Transverse colon (tissue), 4 donors: ENCODE measurements around the gene SRRM5. TPM values are rescaled to one million over a fixed set of nuclear protein-coding genes. Genes with fewer than 3 reads are reported as not detected.

Experiments
- DNase-seq: peaks from one replicate; pipeline ENCODE4 v3.0.0-alpha.2; 2019
- H3K27ac ChIP-seq, 4 donors: fragments of 200-600 bp; sonication (generic); 2 replicates each; pipeline ENCODE4 v1.5.1; 2016 to 2018; ENCODE audit warnings: inconsistent platforms in 4 of 4
- H3K27me3 ChIP-seq: fragments of 200-600 bp; sonication (generic); 2 replicates; pipeline ENCODE4 v1.5.1; 2017; ENCODE audit warnings: inconsistent platforms
- H3K36me3 ChIP-seq, 4 donors: fragments of 200-600 bp; sonication (generic); 2 replicates each; pipeline ENCODE4 v1.5.1; 2017 to 2019; ENCODE audit warnings: inconsistent platforms in 4 of 4
- H3K4me1 ChIP-seq, 4 donors: fragments of 200-600 bp; sonication (generic); 2 replicates each; pipeline ENCODE4 v1.5.1; 2017 to 2020; ENCODE audit warnings: inconsistent platforms in 4 of 4
- H3K4me3 ChIP-seq, 4 donors: fragments of 200-600 bp; sonication (generic); 1 replicate in 1 of 4; 2 replicates in 3 of 4; pipeline versions ENCODE4 v1.5.1 to v1.6.1; 2017 to 2019; ENCODE audit warnings: inconsistent platforms in 4 of 4
- H3K9me3 ChIP-seq, 2 donors: fragments of 200-600 bp; sonication (generic); 2 replicates each; pipeline ENCODE4 v1.5.1; 2017 to 2019; ENCODE audit warnings: inconsistent platforms in 2 of 2
- CTCF ChIP-seq, 5 experiments: fragments of 200-600 bp in 3 of 5; fragments of 450-650 bp in 2 of 5; sonication (generic) in 3 of 5; IDR thresholded peaks; 1 replicate in 2 of 5; 2 replicates in 3 of 5; pipeline ENCODE4 v1.5.1; 2016 to 2017; ENCODE audit warnings: antibody characterized with exemption in 5 of 5, inconsistent platforms in 3 of 5, mild to moderate bottlenecking in 2 of 5, moderate library complexity in 1 of 5
- EP300 ChIP-seq: sonication (generic); formaldehyde crosslinking; IDR thresholded peaks from one replicate; pipeline ENCODE4 v1.6.1; 2017; ENCODE audit warnings: antibody characterized with exemption, low read depth
- POLR2A ChIP-seq: fragments of 450-650 bp; IDR thresholded peaks from one replicate; pipeline ENCODE4 v1.6.1; 2016; ENCODE audit warnings: antibody characterized with exemption, mild to moderate bottlenecking, moderate library complexity
- POLR2AphosphoS5 ChIP-seq, 3 donors: sonication (generic); formaldehyde crosslinking; IDR thresholded peaks; one replicate each; pipeline ENCODE4 v1.6.1; 2016; ENCODE audit warnings: antibody characterized with exemption in 3 of 3
- WGBS, 2 donors: methylation state at CpG; one replicate each; pipeline ENCODE4 v1.1.5; 2018; ENCODE audit warnings: low coverage in 1 of 2; 5-methylcytosine and 5-hydroxymethylcytosine counted together
- in situ Hi-C, 4 donors: fragments of 200-750 bp; cut with MboI; loops; one replicate each; pipeline versions ENCODE4 v1.15.0 to v1.15.1; 2017; ENCODE audit warnings: low sequenced_read_pairs in 3 of 4, low pct_ligation_motif_present in 1 of 4, low pct_unique_long_range_greater_than_20kb in 1 of 4
- intact Hi-C: fragments of 100-400 bp; cut with DNase I; formaldehyde crosslinking; loops from one replicate; pipeline ENCODE4 v1.15.1; 2023; ENCODE audit warnings: low total_unique reads
- total RNA-seq, 4 donors: library from RNA; depleted of rRNA; stranded (reverse); fragments of >200 nt; gene quantifications; one replicate each; pipeline ENCODE4 v1.1.0, GENCODE V29; 2016

The SRRM5 gene
- total RNA-seq, 4 donors from 2014 or later, result 0.14 to 2.2 (median 0.64) TPM; not detected in 1

DNA sequence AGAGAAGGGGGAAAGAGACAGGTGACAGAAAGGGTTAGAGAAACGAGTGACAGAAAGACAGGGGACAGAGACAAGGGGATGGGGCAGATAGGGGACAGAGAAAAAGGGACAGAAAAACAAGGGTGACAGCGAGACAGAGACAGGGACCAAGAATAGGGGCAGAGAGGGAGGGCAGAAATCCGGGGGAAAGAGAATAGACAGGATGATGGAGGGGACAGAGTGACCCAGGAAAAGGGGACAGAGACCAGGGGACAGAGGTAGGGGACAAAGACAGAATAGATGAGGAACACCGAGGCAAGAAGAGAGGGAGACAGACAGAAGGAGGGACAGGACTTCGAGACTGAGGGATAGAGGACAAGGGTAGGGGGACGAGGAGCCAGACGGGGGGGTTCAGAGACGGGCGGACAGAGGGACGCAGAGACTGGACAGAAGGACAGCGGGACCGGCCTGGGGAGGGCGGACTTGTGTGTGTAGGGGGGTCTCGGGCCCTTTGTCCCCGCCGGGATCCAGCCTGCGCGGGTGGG, 27.2 kb downstream of the SRRM5 start:
- in situ Hi-C loops, result no loop called here
- H3K27ac ChIP-seq, result peak overlapping the region in 2 of 4 donors; percentile 30 to 37
- peaks cover 42% of the 10 kb centered on the region for H3K27me3 ChIP-seq

DNA sequence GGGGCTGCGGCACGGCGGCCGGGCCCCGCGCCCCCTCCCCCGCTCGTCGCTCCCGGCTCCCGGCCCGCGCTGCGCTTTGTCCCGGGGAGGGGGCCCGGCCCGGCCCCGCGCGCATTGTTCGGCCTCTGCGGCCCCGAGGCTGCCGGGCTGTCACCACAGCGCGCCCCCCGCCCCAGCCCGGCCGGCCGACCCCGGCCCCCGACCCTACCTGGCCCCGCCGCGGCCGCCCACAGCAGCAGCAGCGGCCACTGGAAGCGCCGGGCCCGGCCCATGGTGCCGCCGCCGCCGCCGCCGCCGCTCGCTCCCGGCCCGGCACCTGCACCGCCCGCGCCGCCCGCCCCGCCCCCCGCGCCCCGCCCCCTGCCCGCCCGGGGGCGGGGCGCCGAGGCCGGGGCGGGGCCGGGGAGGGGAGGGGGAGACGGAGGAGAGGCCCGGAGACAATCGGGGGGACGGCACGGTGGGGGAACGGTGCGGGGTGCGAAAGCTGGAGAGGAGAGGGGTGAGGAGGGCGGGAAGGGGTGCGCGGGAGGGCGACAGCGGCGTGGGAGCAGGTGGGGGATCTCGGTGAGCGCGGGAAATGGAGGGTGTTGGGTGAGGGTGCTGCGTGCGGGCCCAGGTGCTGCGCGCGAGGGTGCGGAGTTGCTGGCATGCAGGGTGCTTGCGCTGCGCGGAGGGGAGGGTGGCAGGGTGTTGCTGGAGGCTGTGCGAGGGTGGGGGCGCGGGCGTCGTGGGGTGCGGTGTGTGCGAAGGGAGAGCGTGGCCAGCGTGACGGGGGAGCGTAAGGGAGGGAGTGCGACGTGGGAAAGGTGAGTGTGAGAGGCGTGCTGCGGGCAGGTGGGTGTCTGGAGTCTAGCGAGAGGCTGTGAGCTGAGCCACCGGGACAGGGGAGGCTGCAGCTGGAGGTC, 27.9 kb downstream of the SRRM5 start, which contains the start of gene CADM4:
Gene CADM4, minus strand, starts transcription at position 332 of the 905 bp plus-strand sequence. Its CDS starts 60 bp downstream, at position 272.
- 2% methylated on average over 42 of the region's 110 CpGs; no CpG with 5 or more reads in 1 of the 2 donors for WGBS, 2 donors
- peaks cover 42% of the 10 kb centered on the region for H3K27me3 ChIP-seq
- peak; percentile 44 for DNase-seq
- peak within 1 kb of the TSS in 2 of 4 donors; percentile 48 to 57 for H3K27ac ChIP-seq
- no peak for TF ChIP-seq POLR2AphosphoS5 (IDR thresholded peaks at IDR 0.05)
- no peak for TF ChIP-seq EP300
- TF ChIP-seq CTCF (IDR thresholded peaks at IDR 0.05), result no peak
- TF ChIP-seq POLR2A, result no peak
- H3K4me1 ChIP-seq, result peaks cover 6 to 14% (median 10%) of the 10 kb centered on the region in 4 donors
- no peaks in the 10 kb centered on the region for H3K36me3 ChIP-seq
- H3K4me3 ChIP-seq, result peak within 1 kb of the TSS; percentile 40 to 54 (median 50)
- intact Hi-C loops (no loop called here), in situ Hi-C loops (loop anchor here in 1 of 4 donors (10.0 kb wide), 1 partner anchor 85 kb away; no protein-coding TSS in a partner anchor)
- no peaks in the 10 kb centered on the region for H3K9me3 ChIP-seq

More for the DNA sequence above, 27.2 kb downstream of the SRRM5 start:
- Histone ChIP-seq H3K4me3 (peak overlapping the region; percentile 18 to 54 (median 50)), H3K36me3 (no peaks in the 10 kb centered on the region), H3K4me1 (peaks cover 6 to 14% (median 10%) of the 10 kb centered on the region in 4 donors), H3K9me3 (no peaks in the 10 kb centered on the region)
- 12 to 18% methylated on average over 8 to 13 of the region's 18 CpGs for WGBS, 2 donors
- intact Hi-C loops, result no loop called here
- TF ChIP-seq POLR2AphosphoS5 (IDR thresholded peaks at IDR 0.05), result no peak
- no peak for TF ChIP-seq CTCF (IDR thresholded peaks at IDR 0.05)
- TF ChIP-seq POLR2A, result no peak
- TF ChIP-seq EP300, result no peak
- no peak for DNase-seq

GRCh38 chr19:43640424-43640757, 28.5 kb downstream of the SRRM5 start:
- 9% methylated on average over 9 of the region's 9 CpGs; no CpG with 5 or more reads in 1 of the 2 donors for WGBS, 2 donors
- H3K4me1 ChIP-seq, result peaks cover 6 to 14% (median 10%) of the 10 kb centered on the region in 4 donors
- H3K27me3 ChIP-seq, result peaks cover 42% of the 10 kb centered on the region
- intact Hi-C loops (no loop called here), in situ Hi-C loops (loop anchor here in 1 of 4 donors (10.0 kb wide), 1 partner anchor 86 kb away; no protein-coding TSS in a partner anchor)
- H3K4me3 ChIP-seq, result peak overlapping the region; percentile 40 to 54 (median 50)
- no peak overlapping the region for H3K27ac ChIP-seq
- no peak for DNase-seq
- H3K9me3 ChIP-seq, result no peaks in the 10 kb centered on the region
- H3K36me3 ChIP-seq, result no peaks in the 10 kb centered on the region
- TF ChIP-seq EP300, result no peak
- no peak for TF ChIP-seq POLR2A
- no peak for TF ChIP-seq POLR2AphosphoS5 (IDR thresholded peaks at IDR 0.05)
- TF ChIP-seq CTCF (IDR thresholded peaks at IDR 0.05), result no peak

GRCh38 chr19:43641333-43641732, 29.4 kb downstream of the SRRM5 start:
- in situ Hi-C loops, result loop anchor here in 1 of 4 donors (10.0 kb wide), 1 partner anchor 87 kb away; no protein-coding TSS in a partner anchor
- no peak overlapping the region for H3K27ac ChIP-seq
- no peaks in the 10 kb centered on the region for H3K9me3 ChIP-seq
- H3K36me3 ChIP-seq, result no peaks in the 10 kb centered on the region
- WGBS, 2 donors, result 71% methylated on average over 2 of the region's 2 CpGs; no CpG with 5 or more reads in 1 of the 2 donors
- DNase-seq, result no peak
- H3K4me1 ChIP-seq, result peaks cover 6 to 14% (median 10%) of the 10 kb centered on the region in 4 donors
- intact Hi-C loops, result no loop called here
- H3K27me3 ChIP-seq, result peaks cover 36% of the 10 kb centered on the region
- TF ChIP-seq CTCF (IDR thresholded peaks at IDR 0.05) (no peak), POLR2AphosphoS5 (IDR thresholded peaks at IDR 0.05) (no peak), POLR2A (no peak), EP300 (no peak)
- H3K4me3 ChIP-seq, result no peak overlapping the region
